ENCODE results near the gene SYVN1.

SYVN1 gene

GRCh38 chr11:65163684-65164083, 29.4 kb upstream of the SYVN1 start:
- no peak overlapping the region for H3K4me3 ChIP-seq (ENCODE audit: low read depth, low read length)
- no peak for DNase-seq (ENCODE audit: low read depth)
- no peak for TF ChIP-seq CTCF (IDR thresholded peaks at IDR 0.05; ENCODE audit: insufficient read depth, low read depth, low read length, missing control alignments)

GRCh38 chr11:65160643-65161042, 26.3 kb upstream of the SYVN1 start:
- no peak overlapping the region for H3K4me3 ChIP-seq (ENCODE audit: low read depth, low read length)
- TF ChIP-seq CTCF (IDR thresholded peaks at IDR 0.05; ENCODE audit: insufficient read depth, low read depth, low read length, missing control alignments): no peak
- DNase-seq (ENCODE audit: low read depth): no peak

DNA sequence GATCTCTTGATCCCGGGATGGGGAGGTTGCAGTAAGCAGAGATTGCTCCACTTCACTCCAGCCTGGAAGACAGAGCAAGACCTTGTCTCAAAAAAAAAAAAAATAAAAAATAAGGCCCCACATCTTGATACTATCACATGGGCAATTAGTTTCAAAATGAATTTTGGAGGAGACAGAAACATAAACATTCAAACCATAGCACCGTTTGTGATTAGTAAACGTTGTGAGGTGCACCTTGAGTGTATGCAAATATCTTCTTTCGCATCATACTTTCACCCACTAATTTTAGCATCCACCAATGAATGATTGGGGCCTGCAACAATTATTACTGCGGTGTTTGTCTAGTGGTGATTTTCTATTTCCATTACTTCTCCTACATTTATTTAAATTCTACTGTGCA, 24.7 kb upstream of the SYVN1 start:
- H3K4me3 ChIP-seq (ENCODE audit: low read depth, low read length): no peak overlapping the region
- peak; percentile 79 for DNase-seq (ENCODE audit: low read depth)
- no peak for TF ChIP-seq CTCF (IDR thresholded peaks at IDR 0.05; ENCODE audit: insufficient read depth, low read depth, low read length, missing control alignments)

GRCh38 chr11:65157336-65157735, 23.0 kb upstream of the SYVN1 start:
- DNase-seq (ENCODE audit: low read depth): no peak
- TF ChIP-seq CTCF (IDR thresholded peaks at IDR 0.05; ENCODE audit: insufficient read depth, low read depth, low read length, missing control alignments): no peak
- H3K4me3 ChIP-seq (ENCODE audit: low read depth, low read length): no peak overlapping the region

- TF ChIP-seq CTCF (IDR thresholded peaks at IDR 0.05; ENCODE audit: insufficient read depth, low read depth, low read length, missing control alignments): no peak
- DNase-seq (ENCODE audit: low read depth): no peak
- no peak overlapping the region for H3K4me3 ChIP-seq (ENCODE audit: low read depth, low read length)
Measured at GRCh38 chr11:65156926-65157325, 22.6 kb upstream of the SYVN1 start.

GRCh38 chr11:65156256-65156655, 21.9 kb upstream of the SYVN1 start:
- no peak for TF ChIP-seq CTCF (IDR thresholded peaks at IDR 0.05; ENCODE audit: insufficient read depth, low read depth, low read length, missing control alignments)
- DNase-seq (ENCODE audit: low read depth): no peak
- H3K4me3 ChIP-seq (ENCODE audit: low read depth, low read length): no peak overlapping the region

DNA sequence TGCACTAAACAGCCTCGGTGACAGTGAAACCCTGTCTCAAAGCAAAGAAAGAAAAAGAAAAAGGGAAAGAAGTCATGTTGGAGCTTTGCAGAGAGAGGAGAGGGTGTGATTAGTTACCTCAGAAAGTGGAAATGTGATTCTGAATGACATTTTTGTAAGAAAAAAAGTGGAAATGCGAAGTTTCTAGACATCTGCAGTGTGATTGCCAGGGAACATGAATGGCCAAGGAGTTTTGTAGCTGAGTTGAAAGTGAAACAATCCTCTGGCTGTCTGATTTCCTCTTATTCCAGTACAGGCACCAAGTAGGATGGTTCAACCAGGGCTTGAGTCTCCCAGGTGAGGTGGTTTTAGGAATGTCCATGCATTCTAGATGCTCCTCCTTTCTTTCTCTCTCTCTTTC, 17.8 kb upstream of the SYVN1 start:
- TF ChIP-seq CTCF (IDR thresholded peaks at IDR 0.05; ENCODE audit: insufficient read depth, low read depth, low read length, missing control alignments): no peak
- H3K4me3 ChIP-seq (ENCODE audit: low read depth, low read length): no peak overlapping the region
- DNase-seq (ENCODE audit: low read depth): peak; percentile 37

Data from GM12865 (cell line).